ENCODE data around the gene RGS14. TPM values are rescaled to one million over a fixed set of nuclear protein-coding genes. Genes with fewer than 3 reads are reported as not detected.

RGS14 gene
- total and polyA plus RNA-seq, 2 experiments from 2014 or later, result 23.5 to 37.9 TPM

GRCh38 chr5:177333420-177334154 is 24.1 kb upstream of the RGS14 start (continued):
- TF ChIP-seq REST (IDR thresholded peaks at IDR 0.05; ENCODE audit: unreplicated experiment) (no peak), NANOG (IDR thresholded peaks at IDR 0.05; ENCODE audit: borderline replicate concordance) (no peak), CTCF (conservative IDR thresholded peaks at IDR 0.05; ENCODE audit: low read depth in 2 of 2) (no peak), POLR2AphosphoS5 (IDR thresholded peaks at IDR 0.05; ENCODE audit: low read depth) (no peak), ETS1 (IDR thresholded peaks at IDR 0.05) (no peak), STAT1 (IDR thresholded peaks at IDR 0.05; ENCODE audit: unreplicated experiment) (no peak), EZH2 (IDR thresholded peaks at IDR 0.05; ENCODE audit: low read depth, unreplicated experiment) (no peak), JUNB (IDR thresholded peaks at IDR 0.05; ENCODE audit: unreplicated experiment) (no peak)

- peaks cover 6% of the 10 kb centered on the region; the same call in 1 of the 2 replicates for H4K20me1 ChIP-seq (replicated peaks; ENCODE audit: insufficient read depth)
- no peak overlapping the region for H3K4me3 ChIP-seq
- Mint-ChIP-seq H3K9me3 (no peaks in the 10 kb centered on the region), H3K27ac (no peak overlapping the region), H3K4me1 (peaks cover 15% of the 10 kb centered on the region), H3K27me3 (ENCODE audit: insufficient read depth, low read depth, poor library complexity) (peaks cover 11% of the 10 kb centered on the region), H3K36me3 (ENCODE audit: low read depth) (peaks cover 58% of the 10 kb centered on the region), H3K4me3 (no peak overlapping the region)
- H3K9me2 ChIP-seq (ENCODE audit: insufficient read depth), result no peaks in the 10 kb centered on the region
- H3K27me3 ChIP-seq (ENCODE audit: insufficient read depth), result no peaks in the 10 kb centered on the region
- no peaks in the 10 kb centered on the region; the same call in 1 of the 2 replicates for H3K4me1 ChIP-seq (ENCODE audit: insufficient read depth)
- no peak for ATAC-seq
- no peak for DNase-seq (ENCODE audit: low spot score)
- no peaks in the 10 kb centered on the region for H3F3A ChIP-seq (replicated peaks; ENCODE audit: low read depth)
- no peak overlapping the region for H3K27ac ChIP-seq (ENCODE audit: low read depth)
- H3K4me2 ChIP-seq, result no peak overlapping the region
- H2AFZ ChIP-seq, result no peak overlapping the region
- H3K36me3 ChIP-seq (ENCODE audit: insufficient read depth), result peaks cover 5% of the 10 kb centered on the region; the same call in 1 of the 2 replicates
- no peaks in the 10 kb centered on the region for H3K79me2 ChIP-seq (replicated peaks; ENCODE audit: insufficient read depth)
- TF ChIP-seq POLR2AphosphoS5 (IDR thresholded peaks at IDR 0.05; ENCODE audit: low read depth) (no peak), CTCF (conservative IDR thresholded peaks at IDR 0.05; ENCODE audit: low read depth in 2 of 2) (no peak), EZH2 (IDR thresholded peaks at IDR 0.05; ENCODE audit: low read depth, unreplicated experiment) (no peak), STAT1 (IDR thresholded peaks at IDR 0.05; ENCODE audit: unreplicated experiment) (no peak), JUNB (IDR thresholded peaks at IDR 0.05; ENCODE audit: unreplicated experiment) (no peak), REST (IDR thresholded peaks at IDR 0.05; ENCODE audit: unreplicated experiment) (no peak), ZNF114 (CRISPR knock-in tag; IDR thresholded peaks at IDR 0.05) (no peak), ZNF331 (CRISPR knock-in tag; IDR thresholded peaks at IDR 0.05; ENCODE audit: low read depth) (no peak)
Observed at GRCh38 chr5:177334155-177334551, 23.6 kb upstream of the RGS14 start.

Data from GM23338 (cell line).